ENCODE results near the gene BMP7. TPM values are rescaled to one million over a fixed set of nuclear protein-coding genes. Genes with fewer than 3 reads are reported as not detected.

Gene BMP7
- total RNA-seq, 1 donor from 2014 or later: 23.0 TPM

DNA sequence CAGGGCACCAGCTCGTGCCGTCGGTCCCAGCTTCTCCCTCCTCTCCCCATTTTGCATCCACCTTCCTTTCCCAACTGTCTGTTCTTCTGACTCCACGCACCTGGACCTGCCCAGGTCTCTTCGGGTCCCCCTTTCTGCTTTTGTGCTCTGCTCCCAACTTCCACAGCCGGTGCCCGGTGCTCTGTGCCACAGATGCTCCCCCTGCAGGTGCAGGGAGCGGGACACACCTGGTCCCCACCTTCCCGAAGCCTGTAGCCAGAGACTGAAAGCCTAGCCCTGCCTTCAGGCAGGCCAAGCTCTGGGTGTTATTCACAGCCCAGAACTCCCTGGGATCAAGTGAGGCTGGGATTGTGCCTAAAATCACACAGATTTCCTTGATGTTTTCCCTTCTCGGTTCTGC, 24.6 kb upstream of the BMP7 start:
- TF ChIP-seq CTCF (IDR thresholded peaks at IDR 0.05; ENCODE audit: unreplicated experiment): no peak
- DNase-seq (ENCODE audit: low spot score in 2 of 2, unreplicated experiment in 2 of 2): no peak
- Mint-ChIP-seq H3K9me3 (no peaks in the 10 kb centered on the region), H3K4me3 (no peak overlapping the region), H3K36me3 (no peaks in the 10 kb centered on the region), H3K27ac (no peak overlapping the region), H3K4me1 (peaks cover 39% of the 10 kb centered on the region), H3K27me3 (ENCODE audit: low read depth) (peaks cover 6% of the 10 kb centered on the region)

DNA sequence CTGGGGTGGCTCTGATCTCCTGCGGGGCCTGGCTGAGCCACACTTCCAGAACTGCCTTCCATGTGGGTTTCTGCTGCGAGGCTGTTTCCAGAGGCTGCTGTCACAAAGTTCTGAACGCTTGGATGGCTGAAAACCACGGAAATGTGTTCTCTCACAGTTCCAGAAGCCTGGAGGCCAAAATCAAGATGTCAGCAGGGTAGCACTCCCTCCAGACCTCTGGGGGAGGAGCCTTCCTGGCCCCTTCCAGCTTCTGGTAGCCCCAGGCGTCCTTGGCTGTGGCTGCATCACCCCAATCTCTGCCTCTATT, 23.7 kb upstream of the BMP7 start:
- Mint-ChIP-seq H3K27me3 (ENCODE audit: low read depth) (peaks cover 6% of the 10 kb centered on the region), H3K36me3 (no peaks in the 10 kb centered on the region)

GRCh38 chr20:57289391-57290177, 23.1 kb upstream of the BMP7 start:
- TF ChIP-seq CTCF (IDR thresholded peaks at IDR 0.05; ENCODE audit: unreplicated experiment): no peak
- no peak overlapping the region for H3K4me3 Mint-ChIP-seq
- no peaks in the 10 kb centered on the region for H3K36me3 Mint-ChIP-seq
- no peak for DNase-seq (ENCODE audit: low spot score in 2 of 2, unreplicated experiment in 2 of 2)
- peak overlapping the region; percentile 25 for H3K27ac Mint-ChIP-seq
- no peaks in the 10 kb centered on the region for H3K9me3 Mint-ChIP-seq
- peaks cover 6% of the 10 kb centered on the region for H3K27me3 Mint-ChIP-seq (ENCODE audit: low read depth)
- peaks cover 39% of the 10 kb centered on the region for H3K4me1 Mint-ChIP-seq

More for the DNA sequence above, 23.7 kb upstream of the BMP7 start:
- DNase-seq (ENCODE audit: low spot score in 2 of 2, unreplicated experiment in 2 of 2): no peak
- Mint-ChIP-seq H3K9me3 (no peaks in the 10 kb centered on the region), H3K27ac (no peak overlapping the region), H3K4me3 (no peak overlapping the region), H3K4me1 (peaks cover 39% of the 10 kb centered on the region)
- TF ChIP-seq CTCF (IDR thresholded peaks at IDR 0.05; ENCODE audit: unreplicated experiment): no peak

DNA sequence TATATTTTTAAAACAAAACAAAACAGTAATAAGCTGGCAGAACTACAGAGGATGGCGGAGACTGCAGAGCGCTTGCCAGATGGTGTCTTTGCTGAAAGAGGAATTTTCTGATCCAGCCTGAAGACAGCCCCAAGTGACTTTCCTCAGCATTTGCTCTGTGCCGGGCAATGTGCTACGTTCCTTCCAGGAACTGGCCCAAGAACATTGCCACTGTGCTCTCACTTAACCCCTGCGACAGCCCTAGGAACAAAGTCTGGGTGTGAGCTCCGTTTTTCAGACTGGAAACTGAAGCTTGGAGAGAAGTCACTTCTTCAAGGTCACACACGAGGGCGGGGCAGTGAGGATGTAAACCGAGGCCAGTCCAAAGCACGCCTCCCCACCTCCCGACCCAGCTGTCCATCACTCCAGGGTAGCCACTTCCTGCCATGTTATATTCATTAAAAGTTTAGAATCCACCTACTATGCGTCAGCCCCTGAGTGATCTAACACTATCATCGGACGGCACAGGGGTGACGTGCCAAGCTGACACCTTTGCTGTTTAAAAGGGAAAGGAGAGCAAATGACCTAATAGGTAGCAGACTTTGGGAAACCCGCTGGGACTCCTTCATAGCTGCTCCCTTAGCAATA, 22.3 kb upstream of the BMP7 start:
- peak overlapping the region; percentile 53 for H3K27ac Mint-ChIP-seq
- no peaks in the 10 kb centered on the region for H3K36me3 Mint-ChIP-seq
- TF ChIP-seq CTCF (IDR thresholded peaks at IDR 0.05; ENCODE audit: unreplicated experiment): no peak
- peaks cover 6% of the 10 kb centered on the region for H3K27me3 Mint-ChIP-seq (ENCODE audit: low read depth)
- peaks cover 46% of the 10 kb centered on the region for H3K4me1 Mint-ChIP-seq
- no peak for DNase-seq (ENCODE audit: low spot score in 2 of 2, unreplicated experiment in 2 of 2)
- H3K9me3 Mint-ChIP-seq: no peaks in the 10 kb centered on the region
- no peak overlapping the region for H3K4me3 Mint-ChIP-seq

DNA sequence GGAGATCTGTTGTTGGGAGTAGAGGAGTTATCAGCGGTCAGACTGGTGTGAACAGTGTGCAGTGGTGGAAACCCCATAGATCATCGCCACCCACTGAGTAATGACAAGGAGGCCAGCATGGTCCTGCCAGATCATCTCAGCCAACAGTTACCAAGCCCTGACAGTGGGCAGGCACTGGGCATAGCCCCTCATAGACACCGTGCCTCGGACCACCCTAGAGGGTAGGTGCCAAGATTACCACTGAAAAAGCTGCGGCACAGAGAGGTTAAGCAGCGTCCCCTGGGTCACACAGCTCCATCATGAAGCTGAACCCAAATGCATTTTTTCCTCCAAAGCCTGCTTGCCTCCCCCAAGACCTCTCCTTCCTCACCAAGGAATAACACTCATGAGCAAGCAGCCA, 21.5 kb upstream of the BMP7 start:
- Mint-ChIP-seq H3K27ac (peak overlapping the region; percentile 87), H3K4me3 (no peak overlapping the region), H3K9me3 (no peaks in the 10 kb centered on the region), H3K4me1 (peaks cover 55% of the 10 kb centered on the region), H3K36me3 (no peaks in the 10 kb centered on the region), H3K27me3 (ENCODE audit: low read depth) (peaks cover 6% of the 10 kb centered on the region)
- DNase-seq (ENCODE audit: low spot score in 2 of 2, unreplicated experiment in 2 of 2): no peak
- no peak for TF ChIP-seq CTCF (IDR thresholded peaks at IDR 0.05; ENCODE audit: unreplicated experiment)
